Upper lobe of right lung (tissue), 1 donor: ENCODE measurements around the gene MINPP1. TPM values are rescaled to one million over a fixed set of nuclear protein-coding genes. Genes with fewer than 3 reads are reported as not detected.

ENCODE experiments used
- ATAC-seq: fragments of 200-7000 bp; cut with Tn5 transposase; one replicate; pipeline ENCODE4 v1.9.1; 2020; ENCODE audit warnings: mild to moderate bottlenecking, moderate library complexity
- DNase-seq: peaks from one replicate; pipeline ENCODE4 v3.0.0-alpha.2; 2020
- H3K27ac ChIP-seq: fragments of 200-600 bp; one replicate; pipeline ENCODE4 v1.8.0; 2022
- H3K27me3 ChIP-seq: fragments of 200-600 bp; one replicate; pipeline ENCODE4 v1.8.0; 2022; ENCODE audit warnings: mild to moderate bottlenecking
- H3K36me3 ChIP-seq: fragments of 200-600 bp; one replicate; pipeline ENCODE4 v1.8.0; 2022
- H3K4me1 ChIP-seq: fragments of 200-600 bp; one replicate; pipeline ENCODE4 v1.8.0; 2022
- H3K4me3 ChIP-seq: fragments of 200-600 bp; one replicate; pipeline ENCODE4 v1.8.0; 2022; ENCODE audit warnings: mild to moderate bottlenecking
- H3K9me3 ChIP-seq: fragments of 200-600 bp; one replicate; pipeline ENCODE4 v1.8.0; 2022
- intact Hi-C: fragments of 100-400 bp; cut with DNase I; formaldehyde crosslinking; loops from one replicate; pipeline ENCODE4 v1.11.0; 2022
- total RNA-seq: library from RNA; stranded (reverse); fragmentation: NEBNext Ultra II Directional; extraction: Animal tissue kit (Norgen Biotek cat#: 25700); gene quantifications from one replicate; pipeline ENCODE4 v1.2.1, GENCODE V29; 2021
- TF ChIP-seq, protein P1 (sequence below): fragments of 200-600 bp; IDR thresholded peaks from one replicate; pipeline ENCODE4 v1.8.0; 2022; ENCODE audit warnings: antibody characterized with exemption
- donor health status: DM: no; HTN: yes; CAD: no; lungs with severe emphysema.

MINPP1 gene
- total RNA-seq, 1 donor from 2014 or later: 15.4 TPM

DNA sequence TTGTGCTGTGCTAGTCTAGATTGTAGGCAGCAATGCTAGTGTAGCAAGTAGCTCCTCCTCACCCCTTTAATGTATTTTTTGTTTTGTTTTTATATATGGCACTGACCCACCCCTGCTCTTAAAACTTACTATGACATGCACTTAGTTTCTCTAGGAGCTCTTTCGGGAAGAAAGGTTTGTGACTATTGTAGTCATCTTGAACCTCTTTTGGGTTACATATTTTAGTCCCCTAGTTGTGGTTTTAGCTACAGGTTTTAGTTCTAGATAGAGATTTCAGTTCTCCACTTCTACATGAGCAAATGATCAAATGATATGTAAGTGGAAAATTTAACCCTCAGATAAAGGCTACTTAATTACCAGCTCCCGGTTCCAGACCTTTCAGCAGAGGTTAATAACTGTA is 14.9 kb downstream of the MINPP1 start:
- DNase-seq: no peak
- peaks cover 45% of the 10 kb centered on the region for H3K36me3 ChIP-seq
- ATAC-seq: no peak
- no peak overlapping the region for H3K27ac ChIP-seq
- H3K27me3 ChIP-seq: no peaks in the 10 kb centered on the region
- intact Hi-C loops: no loop called here
- H3K9me3 ChIP-seq: no peaks in the 10 kb centered on the region
- TF ChIP-seq, protein P1, sequence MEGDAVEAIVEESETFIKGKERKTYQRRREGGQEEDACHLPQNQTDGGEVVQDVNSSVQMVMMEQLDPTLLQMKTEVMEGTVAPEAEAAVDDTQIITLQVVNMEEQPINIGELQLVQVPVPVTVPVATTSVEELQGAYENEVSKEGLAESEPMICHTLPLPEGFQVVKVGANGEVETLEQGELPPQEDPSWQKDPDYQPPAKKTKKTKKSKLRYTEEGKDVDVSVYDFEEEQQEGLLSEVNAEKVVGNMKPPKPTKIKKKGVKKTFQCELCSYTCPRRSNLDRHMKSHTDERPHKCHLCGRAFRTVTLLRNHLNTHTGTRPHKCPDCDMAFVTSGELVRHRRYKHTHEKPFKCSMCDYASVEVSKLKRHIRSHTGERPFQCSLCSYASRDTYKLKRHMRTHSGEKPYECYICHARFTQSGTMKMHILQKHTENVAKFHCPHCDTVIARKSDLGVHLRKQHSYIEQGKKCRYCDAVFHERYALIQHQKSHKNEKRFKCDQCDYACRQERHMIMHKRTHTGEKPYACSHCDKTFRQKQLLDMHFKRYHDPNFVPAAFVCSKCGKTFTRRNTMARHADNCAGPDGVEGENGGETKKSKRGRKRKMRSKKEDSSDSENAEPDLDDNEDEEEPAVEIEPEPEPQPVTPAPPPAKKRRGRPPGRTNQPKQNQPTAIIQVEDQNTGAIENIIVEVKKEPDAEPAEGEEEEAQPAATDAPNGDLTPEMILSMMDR: no peak
- H3K4me1 ChIP-seq: no peaks in the 10 kb centered on the region
- no peak overlapping the region for H3K4me3 ChIP-seq

DNA sequence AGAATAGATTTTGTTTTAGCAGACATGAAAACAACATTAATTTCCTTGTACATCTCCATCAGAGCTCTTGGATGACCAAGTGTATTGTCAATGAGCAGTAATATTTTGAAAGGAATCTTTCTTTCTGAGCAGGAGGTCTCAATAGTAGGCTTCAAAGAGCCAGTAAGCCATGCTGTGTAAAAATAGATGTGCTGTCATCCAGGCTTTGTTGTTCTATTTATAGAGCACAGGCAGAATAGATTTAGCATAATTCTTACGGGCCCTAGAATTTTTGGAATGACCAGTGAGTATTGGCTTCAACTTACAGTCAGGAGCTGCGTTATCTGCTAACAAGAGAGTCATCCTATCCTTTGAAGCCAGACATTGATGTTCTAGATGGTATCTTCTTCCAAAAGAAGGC is 19.0 kb downstream of the MINPP1 start:
- H3K9me3 ChIP-seq: no peaks in the 10 kb centered on the region
- ATAC-seq (no peak), DNase-seq (no peak)
- H3K36me3 ChIP-seq: peaks cover 24% of the 10 kb centered on the region
- intact Hi-C loops: no loop called here
- TF ChIP-seq, protein P1: no peak
- H3K4me3 ChIP-seq: no peak overlapping the region
- no peaks in the 10 kb centered on the region for H3K27me3 ChIP-seq
- H3K27ac ChIP-seq: no peak overlapping the region
- H3K4me1 ChIP-seq: no peaks in the 10 kb centered on the region

DNA sequence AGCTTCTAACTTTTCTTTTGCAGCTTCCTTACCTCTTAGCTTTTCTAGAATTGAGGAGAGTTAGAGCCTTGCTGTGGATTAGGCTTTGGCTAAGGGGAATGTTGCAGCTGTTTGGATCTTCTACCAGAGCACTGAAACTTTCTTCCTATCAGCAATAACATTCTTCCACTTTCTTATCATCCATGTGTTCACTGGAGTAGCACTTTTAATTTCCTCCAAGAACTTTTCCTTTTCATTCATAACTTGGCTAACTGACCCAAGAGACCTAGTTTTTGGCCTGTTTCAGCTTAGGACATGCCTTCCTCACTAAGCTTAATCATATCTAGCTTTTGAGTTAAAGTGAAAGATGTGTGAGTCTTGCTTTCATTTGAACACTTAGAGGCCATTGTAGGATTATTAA is 19.6 kb downstream of the MINPP1 start:
- no peaks in the 10 kb centered on the region for H3K4me1 ChIP-seq
- no peaks in the 10 kb centered on the region for H3K9me3 ChIP-seq
- intact Hi-C loops: no loop called here
- no peak overlapping the region for H3K4me3 ChIP-seq
- no peaks in the 10 kb centered on the region for H3K27me3 ChIP-seq
- no peak overlapping the region for H3K27ac ChIP-seq
- H3K36me3 ChIP-seq: peaks cover 24% of the 10 kb centered on the region
- no peak for DNase-seq
- no peak for ATAC-seq
- TF ChIP-seq, protein P1: no peak

DNA sequence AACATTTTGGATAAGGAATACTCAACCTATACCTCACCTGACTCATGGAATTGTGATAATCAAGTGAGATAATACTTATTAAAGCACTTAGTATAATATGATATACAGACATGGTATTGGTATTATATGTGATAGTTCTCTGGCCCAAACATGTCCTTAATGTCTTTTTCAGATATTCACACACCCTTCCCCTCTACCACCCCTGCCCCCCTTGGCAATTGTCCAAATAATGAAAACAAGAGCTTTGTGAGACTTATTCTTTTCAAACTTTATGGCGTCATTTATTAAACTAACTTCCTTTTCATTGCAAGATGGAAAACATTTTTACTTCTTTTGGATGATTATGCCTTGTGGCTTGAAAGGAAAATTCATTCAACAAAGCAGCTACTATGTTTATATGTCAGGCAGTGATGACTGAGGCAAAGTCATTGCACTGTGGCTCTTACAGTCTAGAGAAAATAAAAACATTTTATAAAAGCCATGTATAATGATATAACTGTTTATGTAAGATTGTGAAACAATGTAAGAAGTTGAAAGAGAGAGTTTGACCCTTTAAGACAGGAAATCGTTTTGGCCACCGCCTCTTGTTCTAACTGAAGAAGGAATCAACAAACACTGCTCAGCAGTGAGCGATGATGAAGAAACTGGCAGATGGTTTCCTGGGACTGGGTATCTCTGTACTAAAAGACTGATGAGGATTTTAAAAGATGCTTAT is 27.4 kb downstream of the MINPP1 start:
- TF ChIP-seq, protein P1: no peak
- H3K4me1 ChIP-seq: peaks cover 22% of the 10 kb centered on the region
- H3K36me3 ChIP-seq: peaks cover 5% of the 10 kb centered on the region
- DNase-seq (no peak), ATAC-seq (peak; percentile 72)
- H3K27me3 ChIP-seq: no peaks in the 10 kb centered on the region
- H3K9me3 ChIP-seq: peaks cover 4% of the 10 kb centered on the region
- peak overlapping the region; percentile 62 for H3K27ac ChIP-seq
- H3K4me3 ChIP-seq: no peak overlapping the region
- intact Hi-C loops: loop anchor here (10.0 kb wide), 1 partner anchor 203 kb away; no protein-coding TSS in a partner anchor

DNA sequence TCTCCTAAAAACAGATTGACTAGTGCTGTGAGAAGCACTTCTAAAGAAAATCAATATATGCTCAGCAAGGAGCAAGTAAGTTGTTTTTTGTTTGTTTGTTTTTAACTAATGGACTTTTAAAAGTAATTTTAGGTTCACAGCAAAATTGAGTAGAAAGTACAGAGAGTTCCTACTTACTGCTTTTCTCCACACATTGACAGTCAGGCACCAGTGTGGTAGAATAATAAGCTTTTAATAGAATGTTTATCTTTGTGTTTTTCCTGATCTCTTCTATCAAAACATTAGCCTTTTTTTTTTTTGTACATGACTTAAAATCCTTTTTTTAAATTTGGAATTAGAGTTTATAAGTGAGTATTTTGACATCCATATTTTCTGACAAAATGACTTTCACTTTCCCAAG is 28.0 kb downstream of the MINPP1 start:
- ATAC-seq: no peak
- intact Hi-C loops: loop anchor here (10.0 kb wide), 1 partner anchor 202 kb away; no protein-coding TSS in a partner anchor

More for the DNA sequence above, 28.0 kb downstream of the MINPP1 start:
- no peak for DNase-seq
- TF ChIP-seq, protein P1: no peak
- peaks cover 4% of the 10 kb centered on the region for H3K9me3 ChIP-seq
- H3K4me3 ChIP-seq: no peak overlapping the region
- H3K27me3 ChIP-seq: no peaks in the 10 kb centered on the region
- H3K27ac ChIP-seq: peak overlapping the region; percentile 62
- H3K36me3 ChIP-seq: peaks cover 5% of the 10 kb centered on the region
- peaks cover 22% of the 10 kb centered on the region for H3K4me1 ChIP-seq
